NCI-H146 treated with DMSO at 0.1 percent for 48 hours (cell line): ENCODE data around the gene DBNDD2.

Experiments
- DNase-seq: peaks from one replicate; lab custom pipeline; 2025; ENCODE audit not compliant: unreplicated experiment; lab: John Stamatoyannopoulos, UW

DBNDD2 gene

GRCh38 chr20:45448270-45448669 is 40.2 kb downstream of the DBNDD2 start:
- no peak for DNase-seq

- DNase-seq, result no peak
Observed at GRCh38 chr20:45449528-45449927, 41.4 kb downstream of the DBNDD2 start.

- peak; percentile 50 for DNase-seq
Observed at GRCh38 chr20:45450097-45450818, 42.2 kb downstream of the DBNDD2 start.

- DNase-seq, result no peak
Observed at GRCh38 chr20:45452238-45452637, 44.1 kb downstream of the DBNDD2 start.

GRCh38 chr20:45452772-45453691 is 44.9 kb downstream of the DBNDD2 start:
- no peak for DNase-seq

GRCh38 chr20:45456632-45457031 is 48.5 kb downstream of the DBNDD2 start:
- DNase-seq, result peak; percentile 68

GRCh38 chr20:45459606-45460005 is 51.5 kb downstream of the DBNDD2 start:
- no peak for DNase-seq
